22Rv1 (cell line): ENCODE results near the gene NID1.

ENCODE experiments used
- CTCF ChIP-seq: fragments of 450-650 bp; IDR thresholded peaks from 2 replicates; pipeline ENCODE4 v1.5.1; 2017; ENCODE audit warnings: mild to moderate bottlenecking
- ZFX ChIP-seq: fragments of 450-650 bp; IDR thresholded peaks from 2 replicates; pipeline ENCODE4 v1.6.1; 2017; ENCODE audit warnings: antibody characterized with exemption, borderline replicate concordance

GRCh38 chr1:235953801-235954200, 111.1 kb downstream of the NID1 start:
- TF ChIP-seq CTCF (no peak), ZFX (no peak)
